PC-9 (cell line): Measurements from ENCODE around the gene ANXA6. TPM values are rescaled to one million over a fixed set of nuclear protein-coding genes. Genes with fewer than 3 reads are reported as not detected.

Experiments used
- BruUV-seq: library from RNA; stranded (reverse); fragments of 400-500 nt; replicated peaks from 2 replicates; lab custom pipeline; 2021; lab: Mats Ljungman, UMichigan
- CTCF ChIA-PET: fragments of 300-600 bp; sonication (Branson Sonifier 250); formaldehyde crosslinking; loops from one replicate; lab custom pipeline; 2022; ENCODE audit warnings: antibody characterized with exemption; lab: Charles Lee
- POLR2A ChIA-PET: fragments of 300-600 bp; sonication (Branson Sonifier 250); formaldehyde crosslinking; loops from one replicate; lab custom pipeline; 2022; ENCODE audit warnings: antibody characterized with exemption; ENCODE audit not compliant: unreplicated experiment; lab: Charles Lee
- DNase-seq, 2 experiments: peaks; one replicate each; pipeline versions ENCODE4 v3.0.0 to v3.0.0-alpha.2; 2015 to 2022; ENCODE audit warnings: mixed read lengths in 1 of 2
- H2AFZ ChIP-seq: fragments of 200-600 bp; sonication (generic); 2 replicates; pipeline ENCODE4 v1.8.1; 2017; ENCODE audit warnings: antibody characterized with exemption
- H3F3A ChIP-seq: fragments of 200-600 bp; sonication (generic); 2 replicates; pipeline ENCODE4 v1.8.1; 2017; ENCODE audit warnings: antibody characterized with exemption, mild to moderate bottlenecking, low read depth; ENCODE audit not compliant: insufficient read depth
- H3K27ac ChIP-seq: fragments of 200-600 bp; sonication (generic); 2 replicates; pipeline ENCODE4 v1.6.1; 2016; ENCODE audit warnings: mixed run types
- H3K27me3 ChIP-seq: fragments of 200-600 bp; sonication (generic); 2 replicates; pipeline ENCODE4 v1.6.1; 2016; ENCODE audit warnings: low read depth, mixed run types; ENCODE audit not compliant: insufficient read depth
- H3K36me3 ChIP-seq: fragments of 200-600 bp; sonication (generic); 2 replicates; pipeline ENCODE4 v1.6.1; 2016; ENCODE audit warnings: low read depth, mixed run types
- H3K4me1 ChIP-seq: fragments of 200-600 bp; sonication (generic); replicated peaks from 2 replicates; pipeline ENCODE4 v1.6.1; 2016; ENCODE audit warnings: mixed run types; ENCODE audit not compliant: insufficient read depth
- H3K4me2 ChIP-seq: fragments of 200-600 bp; sonication (generic); 2 replicates; pipeline ENCODE4 v1.6.1; 2017; ENCODE audit warnings: mixed run types
- H3K4me3 ChIP-seq: fragments of 200-600 bp; sonication (generic); 2 replicates; pipeline ENCODE4 v1.6.1; 2016; ENCODE audit warnings: mixed run types
- H3K79me2 ChIP-seq: fragments of 200-600 bp; sonication (generic); 2 replicates; pipeline ENCODE4 v1.6.1; 2017; ENCODE audit warnings: low read depth, mixed run types
- H3K9me2 ChIP-seq: fragments of 200-600 bp; sonication (generic); 2 replicates; pipeline ENCODE4 v1.8.1; 2017; ENCODE audit warnings: mild to moderate bottlenecking; ENCODE audit not compliant: insufficient read depth
- H3K9me3 ChIP-seq: fragments of 200-600 bp; sonication (generic); 2 replicates; pipeline ENCODE4 v1.8.1; 2016; ENCODE audit warnings: low read depth; ENCODE audit not compliant: insufficient read depth
- H4K20me1 ChIP-seq: fragments of 200-600 bp; sonication (generic); 2 replicates; pipeline ENCODE4 v1.8.1; 2017; ENCODE audit not compliant: insufficient read depth
- EZH2 ChIP-seq: fragments of 200-600 bp; sonication (generic); IDR thresholded peaks from 2 replicates; pipeline ENCODE4 v1.8.0; 2017; ENCODE audit warnings: antibody characterized with exemption, low read depth
- intact Hi-C: fragments of 100-400 bp; cut with micrococcal nuclease; formaldehyde crosslinking; loops from one replicate; pipeline ENCODE4 v1.10.0; 2022; ENCODE audit not compliant: unreplicated experiment
- total RNA-seq: library from RNA; stranded (reverse); gene quantifications from 2 replicates; pipeline ENCODE4 v1.2.3, GENCODE V29; 2021
- TF ChIP-seq, protein P1 (sequence below): fragments of 200-600 bp; sonication (generic); conservative IDR thresholded peaks from 2 replicates; pipeline ENCODE4 v1.6.1; 2017; ENCODE audit warnings: mixed run types, antibody characterized with exemption, mild to moderate bottlenecking, moderate library complexity

ANXA6 gene
- total RNA-seq, 1 experiment from 2014 or later: 22.4 TPM

DNA sequence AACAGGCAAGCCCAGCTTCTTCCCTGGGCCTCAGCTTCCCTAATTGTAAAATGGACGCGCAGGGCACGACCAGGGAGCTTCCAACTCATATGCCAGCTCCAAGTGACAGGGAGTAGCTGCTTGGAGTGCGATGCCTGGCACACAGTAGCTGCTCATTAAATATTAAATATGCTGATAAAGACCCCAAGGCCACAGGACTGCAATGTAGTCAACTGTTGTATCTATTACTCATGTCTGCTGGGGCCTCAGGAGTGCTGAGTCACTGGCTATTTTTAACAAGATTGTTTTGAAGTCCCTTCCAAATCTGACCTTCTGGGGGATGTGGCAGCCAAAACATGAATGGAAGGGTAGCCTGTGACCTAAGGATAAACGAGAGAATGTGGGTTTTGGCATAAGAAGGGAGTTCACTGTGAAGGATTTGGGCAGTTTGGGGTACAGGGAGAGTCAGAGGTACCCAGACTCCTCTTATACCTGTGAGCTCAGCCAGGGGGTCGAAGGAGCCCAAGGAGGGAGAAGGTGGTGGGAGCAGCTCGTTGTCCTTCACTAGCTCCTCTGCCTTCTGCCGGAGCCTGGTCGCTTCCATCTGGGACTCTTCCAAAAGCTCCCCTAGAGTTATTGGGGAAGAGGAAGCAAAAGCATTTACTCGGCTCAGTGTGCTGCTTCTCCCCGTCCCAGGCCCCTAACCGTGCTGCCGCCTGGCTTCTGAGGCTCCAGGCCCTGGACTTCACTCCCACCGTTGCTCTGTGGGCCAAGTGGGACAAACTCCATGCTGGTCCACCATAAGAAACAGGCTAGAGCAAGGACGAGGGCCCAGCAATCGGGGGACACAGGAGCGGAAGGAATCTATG lies 94.2 kb downstream of the ANXA6 start:
- BruUV-seq: no TSS peak
- Histone ChIP-seq H3K27ac (peak overlapping the region; percentile 53), H3K27me3 (no peaks in the 10 kb centered on the region), H3K36me3 (peaks cover 17% of the 10 kb centered on the region), H3K79me2 (peaks cover 49% of the 10 kb centered on the region), H3K4me3 (no peak overlapping the region), H3K4me1 (peaks cover 38% of the 10 kb centered on the region), H3F3A (peaks cover 7% of the 10 kb centered on the region; the same call in 1 of the 2 replicates), H2AFZ (no peak overlapping the region), H3K9me3 (no peaks in the 10 kb centered on the region), H4K20me1 (no peaks in the 10 kb centered on the region; the same call in 1 of the 2 replicates), H3K4me2 (peak overlapping the region; percentile 37), H3K9me2 (no peaks in the 10 kb centered on the region)
- TF ChIP-seq, protein P1, sequence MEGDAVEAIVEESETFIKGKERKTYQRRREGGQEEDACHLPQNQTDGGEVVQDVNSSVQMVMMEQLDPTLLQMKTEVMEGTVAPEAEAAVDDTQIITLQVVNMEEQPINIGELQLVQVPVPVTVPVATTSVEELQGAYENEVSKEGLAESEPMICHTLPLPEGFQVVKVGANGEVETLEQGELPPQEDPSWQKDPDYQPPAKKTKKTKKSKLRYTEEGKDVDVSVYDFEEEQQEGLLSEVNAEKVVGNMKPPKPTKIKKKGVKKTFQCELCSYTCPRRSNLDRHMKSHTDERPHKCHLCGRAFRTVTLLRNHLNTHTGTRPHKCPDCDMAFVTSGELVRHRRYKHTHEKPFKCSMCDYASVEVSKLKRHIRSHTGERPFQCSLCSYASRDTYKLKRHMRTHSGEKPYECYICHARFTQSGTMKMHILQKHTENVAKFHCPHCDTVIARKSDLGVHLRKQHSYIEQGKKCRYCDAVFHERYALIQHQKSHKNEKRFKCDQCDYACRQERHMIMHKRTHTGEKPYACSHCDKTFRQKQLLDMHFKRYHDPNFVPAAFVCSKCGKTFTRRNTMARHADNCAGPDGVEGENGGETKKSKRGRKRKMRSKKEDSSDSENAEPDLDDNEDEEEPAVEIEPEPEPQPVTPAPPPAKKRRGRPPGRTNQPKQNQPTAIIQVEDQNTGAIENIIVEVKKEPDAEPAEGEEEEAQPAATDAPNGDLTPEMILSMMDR: no peak
- TF ChIP-seq EZH2: no peak
- intact Hi-C loops: loop anchor here (1.0 kb wide), 1 partner anchor 9 kb away; no protein-coding TSS in a partner anchor
- CTCF ChIA-PET: interaction anchor here (0.8 kb wide), 1 partner anchor 15 kb away, joined by 3 read pairs; no protein-coding TSS in a partner anchor
- DNase-seq: peak in 1 of 2 experiments; percentile 55
- POLR2A ChIA-PET: no interaction called here

DNA sequence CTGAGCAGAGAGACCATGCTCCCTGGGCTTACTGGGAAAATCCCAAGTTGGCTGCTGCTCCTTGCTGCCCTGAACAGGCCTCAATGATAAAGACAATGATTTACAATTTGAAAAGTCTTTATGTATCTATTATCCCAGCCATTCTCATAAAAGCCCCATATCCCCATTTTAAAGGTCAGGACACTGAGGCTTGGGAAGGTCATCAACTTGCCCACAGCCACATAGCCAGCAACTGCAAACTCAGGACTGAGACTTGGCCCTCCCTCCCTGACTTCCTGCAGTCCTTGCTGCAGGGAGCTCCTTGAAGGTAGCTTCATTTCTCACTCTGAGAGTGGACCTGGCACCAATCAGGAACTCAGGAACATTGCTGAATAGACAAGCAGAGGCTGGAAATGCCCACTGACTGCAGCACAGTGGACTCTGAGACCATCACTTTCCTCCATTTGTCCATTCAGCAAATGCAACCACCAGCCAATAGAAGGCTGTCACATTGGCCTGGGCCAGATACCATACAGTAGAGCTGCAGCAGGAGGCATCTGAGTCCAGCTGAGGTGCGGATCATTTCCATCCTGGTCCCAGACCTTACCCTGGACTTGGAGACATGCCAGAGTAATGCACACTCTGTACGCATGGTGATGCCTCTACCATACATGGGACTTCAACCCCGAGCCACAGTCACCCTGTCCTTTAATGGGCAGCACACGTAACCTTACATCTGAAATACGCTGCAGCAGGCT lies 95.0 kb downstream of the ANXA6 start:
- DNase-seq: no peak
- no TSS peak for BruUV-seq
- peak overlapping the region; percentile 53; the same call in 1 of the 2 replicates for H3K27ac ChIP-seq
- H3K4me1 ChIP-seq: peaks cover 38% of the 10 kb centered on the region
- H3K9me3 ChIP-seq: no peaks in the 10 kb centered on the region
- TF ChIP-seq, protein P1: no peak
- no peak for TF ChIP-seq EZH2
- H3K79me2 ChIP-seq: peaks cover 41% of the 10 kb centered on the region
- no peak overlapping the region for H2AFZ ChIP-seq
- peak overlapping the region; percentile 37 for H3K4me2 ChIP-seq
- POLR2A ChIA-PET: no interaction called here
- no peaks in the 10 kb centered on the region; the same call in 1 of the 2 replicates for H4K20me1 ChIP-seq
- CTCF ChIA-PET: interaction anchor here (0.8 kb wide), 1 partner anchor 16 kb away, joined by 3 read pairs; no protein-coding TSS in a partner anchor
- H3K4me3 ChIP-seq: no peak overlapping the region
- H3K9me2 ChIP-seq: no peaks in the 10 kb centered on the region
- peaks cover 7% of the 10 kb centered on the region; the same call in 1 of the 2 replicates for H3F3A ChIP-seq
- no peaks in the 10 kb centered on the region for H3K27me3 ChIP-seq
- intact Hi-C loops: loop anchor here (1.0 kb wide), 1 partner anchor 10 kb away; no protein-coding TSS in a partner anchor
- peaks cover 17% of the 10 kb centered on the region for H3K36me3 ChIP-seq

- TF ChIP-seq, protein P1: no peak
- no peak for TF ChIP-seq EZH2
- POLR2A ChIA-PET: interaction anchor here (0.7 kb wide), 1 partner anchor 8 kb away, joined by 3 read pairs; no protein-coding TSS in a partner anchor
- Histone ChIP-seq H3K9me2 (no peaks in the 10 kb centered on the region), H3K79me2 (peaks cover 26% of the 10 kb centered on the region), H3K27ac (no peak overlapping the region), H3K4me1 (peaks cover 40% of the 10 kb centered on the region), H2AFZ (no peak overlapping the region), H3K27me3 (no peaks in the 10 kb centered on the region), H3K4me3 (no peak overlapping the region), H3F3A (peaks cover 7% of the 10 kb centered on the region; the same call in 1 of the 2 replicates), H3K36me3 (peaks cover 17% of the 10 kb centered on the region), H3K9me3 (no peaks in the 10 kb centered on the region), H3K4me2 (no peak overlapping the region), H4K20me1 (no peaks in the 10 kb centered on the region)
- no peak for DNase-seq
- CTCF ChIA-PET: interaction anchor here (0.6 to 1.0 kb wide), 3 partner anchors 19 to 463 kb away, joined by 3 to 5 read pairs (median 3); no protein-coding TSS in a partner anchor
- BruUV-seq: no TSS peak
- intact Hi-C loops: no loop called here
Observed at GRCh38 chr5:151060742-151061141, 96.8 kb downstream of the ANXA6 start.
